Panc1 (cell line): ENCODE results near the gene NANS. TPM values are rescaled to one million over a fixed set of nuclear protein-coding genes. Genes with fewer than 3 reads are reported as not detected.

ENCODE experiments used
- ATAC-seq: fragments of 200-7000 bp; cut with Tn5 transposase; 2 replicates; pipeline ENCODE4 v1.9.1; 2020; ENCODE audit warnings: mild to moderate bottlenecking, moderate library complexity
- BruUV-seq: library from RNA; stranded (reverse); fragments of 400-500 nt; replicated peaks from 2 replicates; lab custom pipeline; 2021; lab: Mats Ljungman, UMichigan
- CTCF ChIA-PET: fragments of 300-600 bp; sonication (Branson Sonifier 250); formaldehyde crosslinking; loops from one replicate; lab custom pipeline; 2022; ENCODE audit warnings: antibody characterized with exemption; lab: Charles Lee
- POLR2A ChIA-PET: fragments of 300-600 bp; sonication (Branson Sonifier 250); formaldehyde crosslinking; loops from one replicate; lab custom pipeline; 2022; ENCODE audit warnings: antibody characterized with exemption; lab: Charles Lee
- DNase-seq: peaks from one replicate; pipeline ENCODE4 v3.0.0-alpha.2; 2010; ENCODE audit warnings: low read depth, low spot score
- H3K27ac ChIP-seq: 2 replicates; pipeline ENCODE4 v1.5.1; 2011; ENCODE audit warnings: mild to moderate bottlenecking, low read length, inconsistent platforms
- H3K27me3 ChIP-seq: fragments of 200-500 bp; sonication (Bioruptor generic); 2 replicates; pipeline ENCODE4 v1.6.0; 2014; ENCODE audit warnings: low read length, inconsistent platforms; ENCODE audit not compliant: control insufficient read depth, insufficient read depth
- H3K36me3 ChIP-seq: fragments of 200-500 bp; sonication (Bioruptor generic); 2 replicates; pipeline ENCODE4 v1.5.1; 2014; ENCODE audit warnings: inconsistent platforms, mild to moderate bottlenecking, low read length, moderate library complexity; ENCODE audit not compliant: control insufficient read depth, insufficient read depth
- H3K4me1 ChIP-seq: 2 replicates; pipeline ENCODE4 v1.5.1; 2011; ENCODE audit warnings: inconsistent platforms, mild to moderate bottlenecking, low read length, moderate library complexity; ENCODE audit not compliant: control insufficient read depth, insufficient read depth
- H3K4me3 ChIP-seq, 2 experiments: 2 replicates each; pipeline ENCODE4 v1.5.1; 2011 to 2012; ENCODE audit warnings: low read depth in 2 of 2, low read length in 2 of 2, mild to moderate bottlenecking in 2 of 2, inconsistent platforms in 1 of 2, moderate library complexity in 1 of 2
- H3K9me3 ChIP-seq: fragments of 200-500 bp; sonication (Bioruptor generic); 2 replicates; pipeline ENCODE4 v1.5.1; 2014; ENCODE audit warnings: low read depth, mild to moderate bottlenecking, inconsistent platforms, low read length, moderate library complexity; ENCODE audit not compliant: control insufficient read depth, insufficient read depth
- POLR2AphosphoS5 ChIP-seq: IDR thresholded peaks from 2 replicates; pipeline ENCODE4 v1.6.1; 2012; ENCODE audit warnings: mild to moderate bottlenecking, low read depth, low read length, moderate library complexity
- SIN3A ChIP-seq: IDR thresholded peaks from 2 replicates; pipeline ENCODE4 v1.6.1; 2012; ENCODE audit warnings: low read depth, mild to moderate bottlenecking, low read length, moderate library complexity, borderline replicate concordance; ENCODE audit not compliant: insufficient read depth
- TCF7L2 ChIP-seq: IDR thresholded peaks from 2 replicates; pipeline ENCODE4 v1.6.1; 2011; ENCODE audit warnings: mild to moderate bottlenecking, low read depth, low read length, inconsistent platforms
- in situ Hi-C: cut with HindIII; loops from 2 replicates; pipeline ENCODE4 v1.10.0; 2016; ENCODE audit warnings: low sequenced_read_pairs, low pct_unique_long_range_greater_than_20kb
- intact Hi-C: fragments of 100-400 bp; cut with micrococcal nuclease; formaldehyde crosslinking; loops from one replicate; pipeline ENCODE4 v1.10.0; 2022; ENCODE audit not compliant: unreplicated experiment
- total RNA-seq: library from RNA; stranded (reverse); gene quantifications from one replicate; pipeline ENCODE4 v1.2.1, GENCODE V29; 2021; ENCODE audit not compliant: unreplicated experiment
- TF ChIP-seq, protein P1 (sequence below), 2 experiments: IDR thresholded peaks; 2 replicates each; pipeline ENCODE4 v1.6.1; 2011 to 2012; ENCODE audit warnings: low read depth in 2 of 2, control low read depth in 1 of 2, low read length in 1 of 2, mild to moderate bottlenecking in 1 of 2, moderate library complexity in 1 of 2; ENCODE audit not compliant: insufficient read depth in 1 of 2
- TF ChIP-seq, protein P2 (sequence below): fragments of 450-650 bp; IDR thresholded peaks from 2 replicates; pipeline ENCODE4 v1.5.1; 2017; ENCODE audit warnings: mild to moderate bottlenecking

Gene NANS
- total RNA-seq, 1 experiment from 2014 or later = 41.0 TPM

DNA sequence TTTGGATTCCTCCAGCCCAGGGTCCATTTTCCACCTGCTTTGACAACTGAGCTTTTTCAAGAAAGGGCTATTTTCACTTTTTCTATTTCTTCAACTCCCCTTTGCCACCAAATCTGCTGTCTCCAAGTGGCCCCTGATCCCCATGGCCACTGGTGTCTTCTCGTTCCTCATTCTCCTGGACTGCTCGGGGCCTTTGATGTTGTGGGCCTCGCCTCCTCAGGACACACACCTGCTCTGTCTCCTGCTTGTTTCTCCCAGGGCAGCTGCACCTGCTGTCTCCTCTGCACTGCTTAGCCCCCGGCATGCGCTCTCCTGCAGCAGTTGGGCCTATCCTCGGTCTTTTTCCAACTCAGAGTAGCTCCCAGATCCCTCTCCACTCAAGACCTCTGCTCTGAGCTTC is 16.3 kb upstream of the NANS start:
- TF ChIP-seq, protein P1, sequence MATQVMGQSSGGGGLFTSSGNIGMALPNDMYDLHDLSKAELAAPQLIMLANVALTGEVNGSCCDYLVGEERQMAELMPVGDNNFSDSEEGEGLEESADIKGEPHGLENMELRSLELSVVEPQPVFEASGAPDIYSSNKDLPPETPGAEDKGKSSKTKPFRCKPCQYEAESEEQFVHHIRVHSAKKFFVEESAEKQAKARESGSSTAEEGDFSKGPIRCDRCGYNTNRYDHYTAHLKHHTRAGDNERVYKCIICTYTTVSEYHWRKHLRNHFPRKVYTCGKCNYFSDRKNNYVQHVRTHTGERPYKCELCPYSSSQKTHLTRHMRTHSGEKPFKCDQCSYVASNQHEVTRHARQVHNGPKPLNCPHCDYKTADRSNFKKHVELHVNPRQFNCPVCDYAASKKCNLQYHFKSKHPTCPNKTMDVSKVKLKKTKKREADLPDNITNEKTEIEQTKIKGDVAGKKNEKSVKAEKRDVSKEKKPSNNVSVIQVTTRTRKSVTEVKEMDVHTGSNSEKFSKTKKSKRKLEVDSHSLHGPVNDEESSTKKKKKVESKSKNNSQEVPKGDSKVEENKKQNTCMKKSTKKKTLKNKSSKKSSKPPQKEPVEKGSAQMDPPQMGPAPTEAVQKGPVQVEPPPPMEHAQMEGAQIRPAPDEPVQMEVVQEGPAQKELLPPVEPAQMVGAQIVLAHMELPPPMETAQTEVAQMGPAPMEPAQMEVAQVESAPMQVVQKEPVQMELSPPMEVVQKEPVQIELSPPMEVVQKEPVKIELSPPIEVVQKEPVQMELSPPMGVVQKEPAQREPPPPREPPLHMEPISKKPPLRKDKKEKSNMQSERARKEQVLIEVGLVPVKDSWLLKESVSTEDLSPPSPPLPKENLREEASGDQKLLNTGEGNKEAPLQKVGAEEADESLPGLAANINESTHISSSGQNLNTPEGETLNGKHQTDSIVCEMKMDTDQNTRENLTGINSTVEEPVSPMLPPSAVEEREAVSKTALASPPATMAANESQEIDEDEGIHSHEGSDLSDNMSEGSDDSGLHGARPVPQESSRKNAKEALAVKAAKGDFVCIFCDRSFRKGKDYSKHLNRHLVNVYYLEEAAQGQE (IDR thresholded peaks at IDR 0.05; ENCODE audit: insufficient read depth in 1 of 2, low read depth in 2 of 2, low read length in 1 of 2) = no peak
- in situ Hi-C loops (no loop called here), intact Hi-C loops (no loop called here)
- DNase-seq (no peak), ATAC-seq (no peak)
- POLR2A ChIA-PET = no interaction called here
- no TSS peak for BruUV-seq
- Histone ChIP-seq H3K36me3 (no peaks in the 10 kb centered on the region), H3K4me3 (no peak overlapping the region), H3K9me3 (no peaks in the 10 kb centered on the region), H3K4me1 (no peaks in the 10 kb centered on the region), H3K27me3 (no peaks in the 10 kb centered on the region), H3K27ac (no peak overlapping the region)
- CTCF ChIA-PET = no interaction called here

DNA sequence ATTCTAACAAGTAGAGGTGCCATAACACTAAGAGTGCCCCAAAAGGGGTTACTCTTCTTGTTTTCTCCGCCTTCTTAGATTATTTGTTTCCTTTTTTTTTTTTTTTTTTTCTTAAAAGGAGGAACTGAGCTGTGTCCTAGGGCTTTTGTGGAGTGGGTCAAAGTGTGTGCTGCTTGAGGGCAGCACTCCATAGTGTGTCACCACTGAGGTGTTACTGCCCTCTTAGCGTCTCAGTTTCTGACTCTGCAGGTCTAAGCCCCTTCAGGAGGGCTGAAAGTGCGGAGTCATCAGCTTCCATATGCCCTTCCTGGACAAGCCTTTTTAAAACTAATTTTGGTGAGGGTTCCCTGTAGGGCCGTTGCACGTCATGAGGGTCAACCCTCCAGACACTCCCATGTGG is 12.6 kb upstream of the NANS start:
- H3K27ac ChIP-seq = no peak overlapping the region
- CTCF ChIA-PET = no interaction called here
- TF ChIP-seq SIN3A (no peak), POLR2AphosphoS5 (no peak)
- TF ChIP-seq, protein P2, sequence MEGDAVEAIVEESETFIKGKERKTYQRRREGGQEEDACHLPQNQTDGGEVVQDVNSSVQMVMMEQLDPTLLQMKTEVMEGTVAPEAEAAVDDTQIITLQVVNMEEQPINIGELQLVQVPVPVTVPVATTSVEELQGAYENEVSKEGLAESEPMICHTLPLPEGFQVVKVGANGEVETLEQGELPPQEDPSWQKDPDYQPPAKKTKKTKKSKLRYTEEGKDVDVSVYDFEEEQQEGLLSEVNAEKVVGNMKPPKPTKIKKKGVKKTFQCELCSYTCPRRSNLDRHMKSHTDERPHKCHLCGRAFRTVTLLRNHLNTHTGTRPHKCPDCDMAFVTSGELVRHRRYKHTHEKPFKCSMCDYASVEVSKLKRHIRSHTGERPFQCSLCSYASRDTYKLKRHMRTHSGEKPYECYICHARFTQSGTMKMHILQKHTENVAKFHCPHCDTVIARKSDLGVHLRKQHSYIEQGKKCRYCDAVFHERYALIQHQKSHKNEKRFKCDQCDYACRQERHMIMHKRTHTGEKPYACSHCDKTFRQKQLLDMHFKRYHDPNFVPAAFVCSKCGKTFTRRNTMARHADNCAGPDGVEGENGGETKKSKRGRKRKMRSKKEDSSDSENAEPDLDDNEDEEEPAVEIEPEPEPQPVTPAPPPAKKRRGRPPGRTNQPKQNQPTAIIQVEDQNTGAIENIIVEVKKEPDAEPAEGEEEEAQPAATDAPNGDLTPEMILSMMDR = no peak
- ATAC-seq = no peak
- in situ Hi-C loops (no loop called here), intact Hi-C loops (no loop called here)
- peaks cover 9% of the 10 kb centered on the region; the same call in 1 of the 2 replicates for H3K36me3 ChIP-seq
- no peaks in the 10 kb centered on the region; the same call in 1 of the 2 replicates for H3K4me1 ChIP-seq
- no peaks in the 10 kb centered on the region for H3K9me3 ChIP-seq
- no TSS peak for BruUV-seq
- DNase-seq = no peak
- no peak overlapping the region for H3K4me3 ChIP-seq
- H3K27me3 ChIP-seq = no peaks in the 10 kb centered on the region
- POLR2A ChIA-PET = no interaction called here

DNA sequence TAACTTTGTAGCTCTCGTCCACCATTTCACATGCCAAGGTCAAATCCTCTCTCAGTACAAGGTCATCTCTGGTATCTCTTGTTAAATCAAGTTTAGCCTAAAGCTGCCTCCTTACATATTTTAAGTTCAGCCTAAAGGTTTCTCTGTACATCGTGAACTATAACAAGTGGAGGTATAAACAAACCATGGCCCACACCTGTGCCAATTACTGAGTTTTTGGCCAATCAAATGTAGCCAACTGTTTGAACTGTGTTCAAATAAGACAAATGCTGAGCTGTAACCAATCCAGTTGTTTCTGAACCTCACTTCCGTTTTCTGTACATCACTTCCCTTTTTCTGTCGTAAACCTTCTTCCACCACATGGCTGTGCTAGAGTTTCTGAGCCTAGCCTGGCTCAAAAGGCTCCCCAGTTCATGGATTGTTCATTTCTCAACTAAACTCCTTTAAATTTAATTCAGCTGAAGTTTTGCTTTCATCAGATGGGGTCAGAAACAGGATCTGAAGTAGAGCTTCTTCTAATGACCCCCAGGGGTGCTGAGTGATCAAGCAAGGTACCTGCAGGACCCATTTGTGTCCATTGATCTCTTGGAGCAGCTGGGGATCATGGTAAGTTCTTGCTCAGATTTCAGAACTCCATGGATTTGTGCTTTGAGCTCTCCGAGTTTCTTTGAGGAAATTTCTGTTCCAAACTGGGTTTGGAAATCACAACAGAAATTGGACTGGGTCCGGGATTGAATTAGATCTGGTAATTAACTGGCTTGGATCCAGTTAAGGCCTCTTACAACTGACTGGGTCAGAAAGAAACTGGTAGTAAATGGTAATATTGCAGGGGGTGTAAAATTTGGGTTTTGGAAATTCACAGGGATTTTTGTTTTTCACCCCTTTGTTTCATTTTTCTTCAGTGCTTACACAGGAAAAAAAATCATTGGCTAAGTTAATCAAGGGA is 11.0 kb upstream of the NANS start:
- no peak overlapping the region for H3K4me3 ChIP-seq
- ATAC-seq = no peak

More for the DNA sequence above, 11.0 kb upstream of the NANS start:
- in situ Hi-C loops (no loop called here), intact Hi-C loops (no loop called here)
- Histone ChIP-seq H3K27ac (no peak overlapping the region), H3K9me3 (no peaks in the 10 kb centered on the region), H3K4me1 (no peaks in the 10 kb centered on the region; the same call in 1 of the 2 replicates), H3K27me3 (no peaks in the 10 kb centered on the region), H3K36me3 (peaks cover 9% of the 10 kb centered on the region; the same call in 1 of the 2 replicates)
- no TSS peak for BruUV-seq
- DNase-seq = no peak
- ChIA-PET POLR2A (no interaction called here), CTCF (no interaction called here)
- no peak for TF ChIP-seq TCF7L2
- TF ChIP-seq POLR2AphosphoS5 = no peak
- TF ChIP-seq, protein P1 (IDR thresholded peaks at IDR 0.05; ENCODE audit: insufficient read depth in 1 of 2, low read depth in 2 of 2, low read length in 1 of 2) = no peak
- TF ChIP-seq SIN3A = no peak
